ENCODE measurements around the gene TBCD.

Gene TBCD

GRCh38 chr17:82751571-82752370 is at the start of gene TBCD:
Gene TBCD (plus strand): TSS chr17:82752065. CDS start chr17:82752194, 129 bp downstream.
- DNase-seq (ENCODE audit: low spot score) = peak; percentile 87

GRCh38 chr17:82702231-82702927 is 49.5 kb upstream of the TBCD start:
- DNase-seq (ENCODE audit: low spot score) = no peak

- DNase-seq (ENCODE audit: low spot score) = no peak
Observed at GRCh38 chr17:82703036-82703745, 48.7 kb upstream of the TBCD start.

DNA sequence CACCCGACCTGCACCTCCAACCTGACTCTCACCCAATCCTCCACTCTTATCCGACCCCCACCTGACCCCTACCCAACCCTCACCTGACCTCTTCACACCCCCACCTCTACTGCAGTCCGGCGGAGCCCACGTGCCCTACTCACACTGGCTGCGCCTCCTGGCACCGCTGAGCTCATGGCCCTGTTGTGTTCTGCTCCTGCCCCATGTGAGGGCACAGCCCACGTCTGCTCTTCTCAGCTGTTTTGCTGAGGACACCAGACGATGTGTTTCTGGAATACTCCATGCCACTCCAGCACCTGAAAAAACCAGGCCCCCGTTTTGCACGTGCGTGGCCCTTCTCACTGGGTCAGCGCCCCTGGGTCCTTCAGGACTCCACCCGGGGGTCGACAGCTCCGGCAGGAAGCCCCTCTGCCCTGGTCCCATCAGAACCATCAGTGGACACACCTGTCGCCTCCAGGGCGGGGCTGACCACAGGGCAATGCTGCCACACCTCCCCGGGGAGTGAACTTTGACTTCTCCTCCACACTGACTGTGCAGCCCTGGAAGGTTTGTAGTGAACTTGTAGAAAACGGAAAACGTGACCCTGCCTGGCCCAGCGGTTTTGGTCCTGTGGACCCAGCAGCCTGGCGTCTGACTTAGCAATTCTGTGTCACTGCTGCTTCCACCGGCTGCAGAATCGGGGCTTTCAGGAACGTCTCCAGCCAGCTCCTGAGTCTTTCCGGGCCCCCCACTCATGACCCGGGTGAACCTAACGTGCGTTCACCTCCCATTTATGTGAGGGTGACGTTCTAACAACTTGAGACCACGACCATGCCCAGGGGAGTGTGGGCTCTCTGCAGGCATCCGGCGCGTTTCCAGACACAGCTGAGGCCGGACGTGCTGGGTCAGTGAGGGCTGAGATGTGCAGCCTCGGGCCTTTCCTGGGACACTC is 47.7 kb upstream of the TBCD start:
- no peak for DNase-seq (ENCODE audit: low spot score)

- DNase-seq (ENCODE audit: low spot score) = no peak
Observed at GRCh38 chr17:82704886-82705285, 47.0 kb upstream of the TBCD start.

DNA sequence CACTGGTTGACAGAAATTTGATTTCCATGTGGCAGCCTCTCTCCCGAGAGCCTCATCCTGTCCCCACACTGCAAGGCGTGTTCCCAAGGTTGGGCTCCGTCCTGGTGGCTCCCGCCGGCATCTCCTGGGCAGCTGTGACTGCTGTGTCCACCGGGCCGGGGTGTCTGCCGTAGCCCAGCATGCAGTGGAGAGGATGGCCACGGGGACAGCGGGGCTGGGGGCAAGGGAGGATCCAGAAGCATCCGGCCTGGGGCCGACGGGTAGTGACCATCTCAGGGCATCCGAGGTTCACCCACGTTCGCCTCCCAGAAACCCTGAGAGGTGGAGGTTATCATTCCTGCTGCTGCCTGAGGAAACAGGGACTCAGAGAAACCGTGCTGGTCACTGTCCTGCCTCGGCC is 46.1 kb upstream of the TBCD start:
- no peak for DNase-seq (ENCODE audit: low spot score)

GRCh38 chr17:82709024-82709675 is 42.7 kb upstream of the TBCD start:
- DNase-seq (ENCODE audit: low spot score) = no peak

GRCh38 chr17:82709676-82710498 is 42.0 kb upstream of the TBCD start:
- no peak for DNase-seq (ENCODE audit: low spot score)

DNA sequence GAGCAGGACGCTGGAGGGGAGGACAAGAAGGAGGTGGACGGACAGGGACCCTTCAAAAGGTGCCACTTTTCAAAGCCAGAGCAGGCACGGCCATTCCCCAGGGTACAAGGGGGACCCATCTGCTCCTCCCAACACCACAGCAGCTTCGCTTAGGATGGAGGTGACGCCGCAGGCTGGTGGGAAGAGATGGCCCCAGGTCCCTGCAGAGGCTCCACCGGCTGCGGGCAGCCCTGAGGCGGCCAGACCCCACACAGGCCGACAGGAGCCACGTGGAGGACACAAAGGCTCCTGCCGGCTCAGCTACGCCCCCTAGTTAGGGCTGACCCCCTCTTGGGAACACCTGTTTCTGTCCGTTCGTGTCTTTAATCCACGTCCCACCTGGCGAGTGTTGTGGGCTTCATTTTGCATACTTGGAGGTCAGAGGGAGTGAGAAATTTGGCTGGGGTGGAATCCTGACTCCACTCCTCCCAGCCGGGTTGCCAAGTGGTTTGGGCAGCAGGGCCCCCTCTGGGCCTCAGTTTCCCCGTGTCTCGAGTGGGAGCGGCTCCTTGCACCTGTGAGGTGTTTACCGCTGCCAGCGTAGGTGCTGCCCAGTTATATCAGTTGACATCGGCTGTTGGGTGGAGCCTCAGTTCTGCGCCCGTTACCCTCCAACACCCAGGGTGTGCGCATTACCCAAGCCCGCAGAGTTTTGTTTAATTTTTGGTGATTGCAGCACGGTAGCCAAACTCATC is 41.2 kb upstream of the TBCD start:
- DNase-seq (ENCODE audit: low spot score) = no peak

- DNase-seq (ENCODE audit: low spot score) = no peak
Observed at GRCh38 chr17:82713071-82713723, 38.7 kb upstream of the TBCD start.

GRCh38 chr17:82716203-82717010 is 35.5 kb upstream of the TBCD start, which contains the start of gene FN3KRP:
Gene FN3KRP (plus strand): TSS chr17:82716706. CDS start chr17:82716756, 50 bp downstream.
- peak; percentile 95 for DNase-seq (ENCODE audit: low spot score)

GRCh38 chr17:82718986-82719685 is 32.7 kb upstream of the TBCD start:
- DNase-seq (ENCODE audit: low spot score) = no peak

DNA sequence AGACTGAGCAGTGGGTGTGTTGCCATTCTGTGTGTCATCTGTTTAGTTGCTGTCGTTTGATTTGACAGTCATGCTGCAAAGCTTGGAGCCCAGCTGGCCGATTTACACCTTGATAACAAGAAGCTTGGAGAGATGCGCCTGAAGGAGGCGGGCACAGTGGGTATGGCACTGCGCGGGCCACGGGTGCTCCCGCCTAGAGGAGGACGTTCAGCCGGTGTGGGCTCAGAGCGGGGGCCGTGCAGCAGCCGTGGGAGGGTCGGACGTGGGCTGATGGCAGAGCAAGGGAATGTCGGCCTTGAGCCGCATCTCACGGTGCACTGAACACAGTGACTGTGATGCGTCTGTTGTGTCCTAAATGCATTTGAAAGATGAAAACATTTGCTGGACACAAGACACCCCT is 31.7 kb upstream of the TBCD start:
- DNase-seq (ENCODE audit: low spot score) = no peak

- no peak for DNase-seq (ENCODE audit: low spot score)
Observed at GRCh38 chr17:82722341-82723013, 29.4 kb upstream of the TBCD start.

- no peak for DNase-seq (ENCODE audit: low spot score)
Observed at GRCh38 chr17:82723169-82723807, 28.6 kb upstream of the TBCD start.

GRCh38 chr17:82726427-82726826 is 25.4 kb upstream of the TBCD start:
- DNase-seq (ENCODE audit: low spot score) = no peak
